Chondrocyte (in vitro differentiated cells): ENCODE data around the gene CENPT. TPM values are rescaled to one million over a fixed set of nuclear protein-coding genes. Genes with fewer than 3 reads are reported as not detected.

Source experiments
- DNase-seq: peaks from one replicate; pipeline ENCODE4 v3.0.0; 2021; ENCODE audit warnings: mixed read lengths, low spot score
- H3K27ac Mint-ChIP-seq: one replicate; pipeline ENCODE4 v1.8.0; 2021; ENCODE audit warnings: mild to moderate bottlenecking, moderate library complexity, mixed read lengths; ENCODE audit not compliant: unreplicated experiment
- H3K27me3 Mint-ChIP-seq: 2 replicates; pipeline ENCODE4 v1.8.0; 2021; ENCODE audit warnings: low read depth, mixed read lengths
- H3K36me3 Mint-ChIP-seq: 2 replicates; pipeline ENCODE4 v1.8.0; 2021; ENCODE audit warnings: low read depth, mixed read lengths
- H3K4me1 Mint-ChIP-seq: 2 replicates; pipeline ENCODE4 v1.8.0; 2021; ENCODE audit warnings: low read depth, mild to moderate bottlenecking, mixed read lengths
- H3K4me3 Mint-ChIP-seq: one replicate; pipeline ENCODE4 v1.8.0; 2021; ENCODE audit warnings: mild to moderate bottlenecking, moderate library complexity, mixed read lengths; ENCODE audit not compliant: unreplicated experiment
- H3K9me3 Mint-ChIP-seq: 2 replicates; pipeline ENCODE4 v1.8.0; 2021; ENCODE audit warnings: low read depth, mixed read lengths
- CTCF ChIP-seq: fragments of 200-600 bp; sonication (generic); IDR thresholded peaks from 2 replicates; pipeline ENCODE4 v1.5.0; 2021; ENCODE audit warnings: antibody characterized with exemption, mild to moderate bottlenecking, moderate library complexity
- total RNA-seq: library from RNA; stranded (reverse); gene quantifications from 3 replicates; pipeline ENCODE4 v1.2.1, GENCODE V29; 2021

CENPT gene
- total RNA-seq, 1 donor from 2014 or later = 50.5 TPM

GRCh38 chr16:67833415-67834241, 13.9 kb downstream of the CENPT start:
- Mint-ChIP-seq H3K27ac (peak overlapping the region; percentile 85), H3K4me1 (peaks cover 15% of the 10 kb centered on the region), H3K4me3 (peak overlapping the region; percentile 86), H3K9me3 (no peaks in the 10 kb centered on the region), H3K27me3 (no peaks in the 10 kb centered on the region), H3K36me3 (peaks cover 11% of the 10 kb centered on the region)
- DNase-seq = peak; percentile 98
- no peak for TF ChIP-seq CTCF

GRCh38 chr16:67833030-67833414, 14.5 kb downstream of the CENPT start:
- H3K4me1 Mint-ChIP-seq = peaks cover 15% of the 10 kb centered on the region
- no peak for DNase-seq
- no peak for TF ChIP-seq CTCF
- peak overlapping the region; percentile 86 for H3K4me3 Mint-ChIP-seq
- peaks cover 14% of the 10 kb centered on the region for H3K36me3 Mint-ChIP-seq
- peak overlapping the region; percentile 85 for H3K27ac Mint-ChIP-seq
- no peaks in the 10 kb centered on the region for H3K27me3 Mint-ChIP-seq
- H3K9me3 Mint-ChIP-seq = no peaks in the 10 kb centered on the region

GRCh38 chr16:67828651-67829050, 18.8 kb downstream of the CENPT start:
- no peak for DNase-seq
- H3K4me3 Mint-ChIP-seq = no peak overlapping the region
- no peak overlapping the region for H3K27ac Mint-ChIP-seq
- no peaks in the 10 kb centered on the region for H3K9me3 Mint-ChIP-seq
- H3K27me3 Mint-ChIP-seq = no peaks in the 10 kb centered on the region
- no peak for TF ChIP-seq CTCF
- peaks cover 16% of the 10 kb centered on the region for H3K36me3 Mint-ChIP-seq
- H3K4me1 Mint-ChIP-seq = peaks cover 10% of the 10 kb centered on the region

GRCh38 chr16:67825906-67826305, 21.6 kb downstream of the CENPT start:
- H3K27ac Mint-ChIP-seq = no peak overlapping the region
- peaks cover 14% of the 10 kb centered on the region for H3K36me3 Mint-ChIP-seq
- no peak for DNase-seq
- no peak overlapping the region for H3K4me3 Mint-ChIP-seq
- no peaks in the 10 kb centered on the region for H3K9me3 Mint-ChIP-seq
- no peaks in the 10 kb centered on the region for H3K4me1 Mint-ChIP-seq
- no peaks in the 10 kb centered on the region for H3K27me3 Mint-ChIP-seq
- no peak for TF ChIP-seq CTCF

- no peak overlapping the region for H3K27ac Mint-ChIP-seq
Measured at GRCh38 chr16:67825119-67825518, 22.4 kb downstream of the CENPT start.

More at GRCh38 chr16:67825119-67825518, 22.4 kb downstream of the CENPT start:
- no peak overlapping the region for H3K4me3 Mint-ChIP-seq
- H3K9me3 Mint-ChIP-seq = no peaks in the 10 kb centered on the region
- no peaks in the 10 kb centered on the region for H3K27me3 Mint-ChIP-seq
- no peak for TF ChIP-seq CTCF
- H3K4me1 Mint-ChIP-seq = no peaks in the 10 kb centered on the region
- no peak for DNase-seq
- H3K36me3 Mint-ChIP-seq = peaks cover 11% of the 10 kb centered on the region
